ENCODE results near the gene ACVR1. TPM values are rescaled to one million over a fixed set of nuclear protein-coding genes. Genes with fewer than 3 reads are reported as not detected.
A peak's percentile ranks its signal among the peaks of the same experiment; 100 is the strongest.
"Not testable (repeated sequence)": the region's sequence is repeated elsewhere in the genome, so short reads cannot be mapped to it uniquely, and the experiment has no call there.

Gene ACVR1
- total RNA-seq, 1 experiment from 2014 or later = 27.6 TPM

GRCh38 chr2:157887946-157888345 lies 11.8 kb upstream of the ACVR1 start:
- ChIA-PET CTCF (no interaction called here), POLR2A (no interaction called here)
- intact Hi-C loops (cut with micrococcal nuclease; ENCODE audit: unreplicated experiment) (no loop called here), in situ Hi-C loops (cut with HindIII; ENCODE audit: low pct_unique_long_range_greater_than_20kb, low sequenced_read_pairs) (no loop called here)
- ATAC-seq (no peak), DNase-seq (ENCODE audit: low read depth, low spot score) (no peak)
- Histone ChIP-seq H3K9me3 (ENCODE audit: control insufficient read depth, insufficient read depth, low read depth, low read length) (no peaks in the 10 kb centered on the region), H3K27me3 (ENCODE audit: control insufficient read depth, insufficient read depth, low read length) (no peaks in the 10 kb centered on the region), H3K4me1 (ENCODE audit: control insufficient read depth, insufficient read depth, low read length) (no peaks in the 10 kb centered on the region), H3K36me3 (ENCODE audit: control insufficient read depth, insufficient read depth, low read length) (no peaks in the 10 kb centered on the region), H3K4me3 (ENCODE audit: low read depth in 2 of 2, low read length in 2 of 2) (no peak overlapping the region), H3K27ac (ENCODE audit: low read length) (no peak overlapping the region)
- BruUV-seq (replicated peaks) = no TSS peak
- TF ChIP-seq REST (IDR thresholded peaks at IDR 0.05; ENCODE audit: insufficient read depth in 1 of 2, low read depth in 2 of 2, low read length in 1 of 2) (no peak), POLR2AphosphoS5 (IDR thresholded peaks at IDR 0.05; ENCODE audit: low read depth, low read length) (no peak)

DNA sequence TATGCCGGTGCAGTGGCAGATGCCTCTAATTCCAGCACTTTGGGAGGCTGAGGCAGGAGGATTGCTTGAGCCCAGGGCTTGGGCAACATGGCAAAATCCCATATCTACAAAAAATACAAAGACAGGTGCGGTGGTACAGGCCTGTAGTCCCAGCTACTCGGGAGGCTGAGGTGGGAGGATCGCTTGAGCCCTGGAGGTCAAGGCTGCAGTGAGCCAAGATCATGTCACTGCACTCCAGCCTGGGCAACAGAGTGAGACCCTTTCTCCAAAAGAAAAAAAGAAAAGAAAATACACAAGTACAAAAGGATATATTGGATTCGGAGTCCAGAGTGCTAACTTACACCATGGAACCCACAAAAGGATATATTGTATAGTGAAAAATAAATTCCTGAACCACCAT lies 8.4 kb upstream of the ACVR1 start:
- ATAC-seq; in situ Hi-C loops (cut with HindIII; ENCODE audit: low pct_unique_long_range_greater_than_20kb, low sequenced_read_pairs); H3K9me3 ChIP-seq (ENCODE audit: control insufficient read depth, insufficient read depth, low read depth, low read length); H3K4me3 ChIP-seq (ENCODE audit: low read depth in 2 of 2, low read length in 2 of 2); BruUV-seq (replicated peaks); intact Hi-C loops (cut with micrococcal nuclease; ENCODE audit: unreplicated experiment); H3K27ac ChIP-seq (ENCODE audit: low read length); H3K27me3 ChIP-seq (ENCODE audit: control insufficient read depth, insufficient read depth, low read length); H3K36me3 ChIP-seq (ENCODE audit: control insufficient read depth, insufficient read depth, low read length); DNase-seq (ENCODE audit: low read depth, low spot score); H3K4me1 ChIP-seq (ENCODE audit: control insufficient read depth, insufficient read depth, low read length); CTCF ChIA-PET: not testable (repeated sequence)
- POLR2A ChIA-PET = interaction anchor here (0.6 kb wide), 1 partner anchor 98 kb away, joined by 5 read pairs; no protein-coding TSS in a partner anchor

- BruUV-seq (replicated peaks) = no TSS peak
- no peak overlapping the region for H3K4me3 ChIP-seq (ENCODE audit: low read depth in 2 of 2, low read length in 2 of 2)
- ChIA-PET POLR2A (no interaction called here), CTCF (no interaction called here)
- no peak for ATAC-seq
- intact Hi-C loops (cut with micrococcal nuclease; ENCODE audit: unreplicated experiment) = no loop called here
- TF ChIP-seq SIN3A (IDR thresholded peaks at IDR 0.05; ENCODE audit: borderline replicate concordance, insufficient read depth, low read depth, low read length) (no peak), TCF7L2 (IDR thresholded peaks at IDR 0.05; ENCODE audit: low read depth, low read length) (no peak)
- no peaks in the 10 kb centered on the region for H3K9me3 ChIP-seq (ENCODE audit: control insufficient read depth, insufficient read depth, low read depth, low read length)
- no peak for DNase-seq (ENCODE audit: low read depth, low spot score)
- H3K36me3 ChIP-seq (ENCODE audit: control insufficient read depth, insufficient read depth, low read length) = no peaks in the 10 kb centered on the region
- in situ Hi-C loops (cut with HindIII; ENCODE audit: low pct_unique_long_range_greater_than_20kb, low sequenced_read_pairs) = no loop called here
- no peaks in the 10 kb centered on the region for H3K27me3 ChIP-seq (ENCODE audit: control insufficient read depth, insufficient read depth, low read length)
- H3K27ac ChIP-seq (ENCODE audit: low read length) = no peak overlapping the region
- H3K4me1 ChIP-seq (ENCODE audit: control insufficient read depth, insufficient read depth, low read length) = peaks cover 9% of the 10 kb centered on the region
Observed at GRCh38 chr2:157880927-157881326, 4.8 kb upstream of the ACVR1 start.

GRCh38 chr2:157877761-157878400 lies 1.8 kb upstream of the ACVR1 start:
- H3K36me3 ChIP-seq (ENCODE audit: control insufficient read depth, insufficient read depth, low read length) = no peaks in the 10 kb centered on the region; the same call in 1 of the 2 replicates
- intact Hi-C loops (cut with micrococcal nuclease; ENCODE audit: unreplicated experiment) = loop anchor here (10.0 kb wide), 1 partner anchor 93 kb away; no protein-coding TSS in a partner anchor
- CTCF ChIA-PET = no interaction called here
- BruUV-seq (replicated peaks) = no TSS peak
- no peaks in the 10 kb centered on the region for H3K27me3 ChIP-seq (ENCODE audit: control insufficient read depth, insufficient read depth, low read length)
- TF ChIP-seq TCF7L2 (IDR thresholded peaks at IDR 0.05; ENCODE audit: low read depth, low read length) (no peak), REST (IDR thresholded peaks at IDR 0.05; ENCODE audit: insufficient read depth in 1 of 2, low read depth in 2 of 2, low read length in 1 of 2) (no peak), CTCF (IDR thresholded peaks at IDR 0.05) (no peak), SIN3A (IDR thresholded peaks at IDR 0.05; ENCODE audit: borderline replicate concordance, insufficient read depth, low read depth, low read length) (no peak), POLR2AphosphoS5 (IDR thresholded peaks at IDR 0.05; ENCODE audit: low read depth, low read length) (no peak)
- POLR2A ChIA-PET = no interaction called here
- no peak overlapping the region for H3K4me3 ChIP-seq (ENCODE audit: low read depth in 2 of 2, low read length in 2 of 2)
- ATAC-seq (no peak), DNase-seq (ENCODE audit: low read depth, low spot score) (no peak)
- H3K9me3 ChIP-seq (ENCODE audit: control insufficient read depth, insufficient read depth, low read depth, low read length) = no peaks in the 10 kb centered on the region
- in situ Hi-C loops (cut with HindIII; ENCODE audit: low pct_unique_long_range_greater_than_20kb, low sequenced_read_pairs) = no loop called here
- H3K4me1 ChIP-seq (ENCODE audit: control insufficient read depth, insufficient read depth, low read length) = peaks cover 22% of the 10 kb centered on the region
- H3K27ac ChIP-seq (ENCODE audit: low read length) = peak overlapping the region; percentile 34; the same call in 1 of the 2 replicates

All from Panc1 (cell line).